ENCODE results near the gene TANGO2. TPM values are rescaled to one million over a fixed set of nuclear protein-coding genes. Genes with fewer than 3 reads are reported as not detected.

TANGO2 gene
- total and polyA plus RNA-seq, 9 of the 15 experiments (the other 6 are each of a cell fraction or from before 2014, with no cell fraction given): 15.5 to 94.9 (median 70.1) TPM

GRCh38 chr22:19981171-19981960, 39.5 kb upstream of the TANGO2 start (continued):
- peak in 2 of 3 experiments; percentile 1 to 17; a peak in 2 of 6 replicates for TF ChIP-seq CTCF (IDR thresholded peaks at IDR 0.05 in 2 of 3, conservative IDR thresholded peaks at IDR 0.05 in 1 of 3; ENCODE audit: insufficient read depth in 2 of 3, low read depth in 1 of 3, low read length in 3 of 3)
- no peak for TF ChIP-seq NELFE (IDR thresholded peaks at IDR 0.05; ENCODE audit: insufficient read depth, insufficient read length)
- no peak for TF ChIP-seq EHMT2 (IDR thresholded peaks at IDR 0.05)
- TF ChIP-seq MLX (CRISPR knock-in tag; conservative IDR thresholded peaks at IDR 0.05): 0 out of 4 replicates have a peak, but pooled peaks of 1 of the 2 experiments have one; percentile 18
- TF ChIP-seq PPARD (CRISPR knock-in tag; IDR thresholded peaks at IDR 0.05): 0 out of 2 replicates have a peak, but pooled peaks have one; percentile 35
- no peak for TF ChIP-seq RBM34 (IDR thresholded peaks at IDR 0.05; ENCODE audit: borderline replicate concordance, insufficient read depth, low read length)
- TF ChIP-seq ZNF384 (IDR thresholded peaks at IDR 0.05; ENCODE audit: low read depth, low read length): no peak
- TF ChIP-seq TFE3 (CRISPR knock-in tag; IDR thresholded peaks at IDR 0.05): no peak
- TF ChIP-seq KLF10 (CRISPR knock-in tag; IDR thresholded peaks at IDR 0.05): no peak
- TF ChIP-seq MNT (conservative IDR thresholded peaks at IDR 0.05): no peak
- no peak for TF ChIP-seq NEUROD1 (IDR thresholded peaks at IDR 0.05; ENCODE audit: borderline replicate concordance, low read depth, low read length, partially characterized antibody)
- 0 out of 2 replicates have a peak, but pooled peaks have one; percentile 34 for TF ChIP-seq ZNF184 (CRISPR knock-in tag; IDR thresholded peaks at IDR 0.05)
- 0 out of 2 replicates have a peak, but pooled peaks have one; percentile 62 for TF ChIP-seq ZNF277 (CRISPR knock-in tag; IDR thresholded peaks at IDR 0.05; ENCODE audit: borderline replicate concordance)
- TF ChIP-seq ZNF76 (CRISPR knock-in tag; IDR thresholded peaks at IDR 0.05; ENCODE audit: borderline replicate concordance): peak; percentile 19; the same call in 1 of the 2 replicates
- no peak for TF ChIP-seq FOSL1 (tag; conservative IDR thresholded peaks at IDR 0.05)
- no peak for TF ChIP-seq TCFL5 (CRISPR knock-in tag; conservative IDR thresholded peaks at IDR 0.05)

All from K562 (cell line).